Left ventricle myocardium inferior (tissue), 1 donor: ENCODE measurements around the gene MCM6. TPM values are rescaled to one million over a fixed set of nuclear protein-coding genes. Genes with fewer than 3 reads are reported as not detected.

Source experiments
- DNase-seq: peaks from one replicate; pipeline ENCODE4 v3.0.0-alpha.2; 2020
- H3K27ac ChIP-seq: fragments of 200-600 bp; replicated peaks from 2 replicates; pipeline ENCODE4 v1.8.0; 2021
- H3K27me3 ChIP-seq: fragments of 200-600 bp; 2 replicates; pipeline ENCODE4 v1.8.0; 2021; ENCODE audit warnings: low read depth
- H3K36me3 ChIP-seq: fragments of 200-600 bp; 2 replicates; pipeline ENCODE4 v1.8.0; 2021
- H3K4me1 ChIP-seq: fragments of 200-600 bp; 2 replicates; pipeline ENCODE4 v1.8.0; 2021
- H3K4me3 ChIP-seq: fragments of 200-600 bp; 2 replicates; pipeline ENCODE4 v1.8.0; 2021; ENCODE audit warnings: mild to moderate bottlenecking, moderate library complexity
- H3K9me3 ChIP-seq: fragments of 200-600 bp; replicated peaks from 2 replicates; pipeline ENCODE4 v1.8.0; 2021
- intact Hi-C: fragments of 100-400 bp; cut with micrococcal nuclease; formaldehyde crosslinking; loops from one replicate; pipeline ENCODE4 v1.11.0; 2022
- total RNA-seq: library from RNA; stranded (reverse); fragmentation: NEBNext Ultra II Directional; extraction: Animal tissue kit (Norgen Biotek cat#: 25700); gene quantifications from one replicate; pipeline ENCODE4 v1.2.1, GENCODE V29; 2021
- TF ChIP-seq, protein P1 (sequence below): fragments of 200-600 bp; IDR thresholded peaks from 2 replicates; pipeline ENCODE4 v1.8.0; 2021; ENCODE audit warnings: antibody characterized with exemption, mild to moderate bottlenecking, borderline replicate concordance
- donor health status: DM: no; HTN: yes; CAD: no; lungs with severe emphysema.

The MCM6 gene
- total RNA-seq, 1 donor from 2014 or later = 2.9 TPM

DNA sequence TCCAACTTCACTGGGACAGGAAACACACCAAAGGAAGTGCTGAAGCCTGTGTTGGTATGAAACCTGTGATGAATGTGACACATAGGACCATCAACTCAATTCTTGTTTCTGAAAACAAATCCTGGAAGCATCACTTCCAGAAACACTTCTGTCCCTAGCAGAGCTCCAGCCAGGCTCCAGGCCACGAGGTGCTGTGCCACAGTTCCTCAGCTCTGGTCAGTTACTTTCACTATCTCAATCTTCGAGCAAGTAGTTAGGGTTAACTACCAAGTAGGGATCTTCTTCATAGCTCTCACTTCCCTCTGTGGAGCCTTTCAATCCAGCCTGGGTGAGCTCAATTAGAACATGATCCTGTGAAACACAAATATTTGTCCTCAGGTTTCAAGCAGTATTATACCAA is 35.6 kb downstream of the MCM6 start:
- intact Hi-C loops = no loop called here
- Histone ChIP-seq H3K9me3 (no peaks in the 10 kb centered on the region), H3K36me3 (peaks cover 18% of the 10 kb centered on the region), H3K4me3 (no peak overlapping the region), H3K27me3 (no peaks in the 10 kb centered on the region), H3K27ac (peak overlapping the region; percentile 50), H3K4me1 (peaks cover 25% of the 10 kb centered on the region)
- TF ChIP-seq, protein P1, sequence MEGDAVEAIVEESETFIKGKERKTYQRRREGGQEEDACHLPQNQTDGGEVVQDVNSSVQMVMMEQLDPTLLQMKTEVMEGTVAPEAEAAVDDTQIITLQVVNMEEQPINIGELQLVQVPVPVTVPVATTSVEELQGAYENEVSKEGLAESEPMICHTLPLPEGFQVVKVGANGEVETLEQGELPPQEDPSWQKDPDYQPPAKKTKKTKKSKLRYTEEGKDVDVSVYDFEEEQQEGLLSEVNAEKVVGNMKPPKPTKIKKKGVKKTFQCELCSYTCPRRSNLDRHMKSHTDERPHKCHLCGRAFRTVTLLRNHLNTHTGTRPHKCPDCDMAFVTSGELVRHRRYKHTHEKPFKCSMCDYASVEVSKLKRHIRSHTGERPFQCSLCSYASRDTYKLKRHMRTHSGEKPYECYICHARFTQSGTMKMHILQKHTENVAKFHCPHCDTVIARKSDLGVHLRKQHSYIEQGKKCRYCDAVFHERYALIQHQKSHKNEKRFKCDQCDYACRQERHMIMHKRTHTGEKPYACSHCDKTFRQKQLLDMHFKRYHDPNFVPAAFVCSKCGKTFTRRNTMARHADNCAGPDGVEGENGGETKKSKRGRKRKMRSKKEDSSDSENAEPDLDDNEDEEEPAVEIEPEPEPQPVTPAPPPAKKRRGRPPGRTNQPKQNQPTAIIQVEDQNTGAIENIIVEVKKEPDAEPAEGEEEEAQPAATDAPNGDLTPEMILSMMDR = no peak
- no peak for DNase-seq

DNA sequence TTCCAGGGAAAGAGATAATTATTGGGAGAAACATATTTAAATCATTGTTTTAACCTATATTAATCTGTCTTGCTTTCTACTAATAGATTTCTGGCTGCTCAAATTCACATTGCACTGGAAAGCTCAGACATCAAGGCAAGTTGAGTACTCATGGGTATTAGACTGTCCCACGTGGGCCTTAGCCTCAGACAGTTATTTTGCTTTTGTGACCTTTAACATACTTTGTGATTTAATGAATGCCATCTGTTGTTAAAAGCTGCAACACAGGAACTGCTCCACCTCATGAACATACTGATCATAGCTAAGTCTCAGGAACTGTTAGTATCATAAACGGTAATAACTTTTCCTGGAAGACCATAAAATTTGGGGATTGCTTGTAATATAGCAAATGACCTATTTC is 36.5 kb downstream of the MCM6 start:
- TF ChIP-seq, protein P1 = no peak
- H3K27ac ChIP-seq = peak overlapping the region; percentile 50
- peaks cover 25% of the 10 kb centered on the region for H3K4me1 ChIP-seq
- intact Hi-C loops = no loop called here
- peaks cover 10% of the 10 kb centered on the region for H3K36me3 ChIP-seq
- H3K9me3 ChIP-seq = no peaks in the 10 kb centered on the region
- DNase-seq = no peak
- H3K4me3 ChIP-seq = no peak overlapping the region
- no peaks in the 10 kb centered on the region for H3K27me3 ChIP-seq

DNA sequence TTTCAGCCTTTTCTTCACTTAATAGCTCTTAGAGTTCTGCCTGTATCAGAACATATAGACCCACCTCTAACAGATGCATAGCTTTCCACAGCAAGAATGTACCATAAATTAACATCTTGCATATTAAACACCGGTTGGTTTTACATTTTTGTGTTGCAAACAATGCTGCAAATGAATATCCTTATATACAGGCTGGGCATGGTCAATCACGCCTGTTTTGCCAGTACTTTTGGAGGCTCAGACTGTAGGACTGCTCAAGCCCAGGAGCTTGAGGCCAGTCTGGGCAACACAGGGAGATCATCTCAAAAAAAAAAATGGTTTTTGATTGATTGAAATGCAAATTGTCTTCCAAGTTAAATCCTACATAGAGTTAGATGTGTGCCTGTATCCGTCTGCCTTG is 37.7 kb downstream of the MCM6 start:
- TF ChIP-seq, protein P1 = no peak
- intact Hi-C loops = no loop called here
- no peaks in the 10 kb centered on the region for H3K9me3 ChIP-seq
- peaks cover 4% of the 10 kb centered on the region for H3K36me3 ChIP-seq
- H3K4me1 ChIP-seq = peaks cover 25% of the 10 kb centered on the region
- no peaks in the 10 kb centered on the region for H3K27me3 ChIP-seq
- no peak for DNase-seq
- H3K27ac ChIP-seq = no peak overlapping the region
- no peak overlapping the region for H3K4me3 ChIP-seq

DNA sequence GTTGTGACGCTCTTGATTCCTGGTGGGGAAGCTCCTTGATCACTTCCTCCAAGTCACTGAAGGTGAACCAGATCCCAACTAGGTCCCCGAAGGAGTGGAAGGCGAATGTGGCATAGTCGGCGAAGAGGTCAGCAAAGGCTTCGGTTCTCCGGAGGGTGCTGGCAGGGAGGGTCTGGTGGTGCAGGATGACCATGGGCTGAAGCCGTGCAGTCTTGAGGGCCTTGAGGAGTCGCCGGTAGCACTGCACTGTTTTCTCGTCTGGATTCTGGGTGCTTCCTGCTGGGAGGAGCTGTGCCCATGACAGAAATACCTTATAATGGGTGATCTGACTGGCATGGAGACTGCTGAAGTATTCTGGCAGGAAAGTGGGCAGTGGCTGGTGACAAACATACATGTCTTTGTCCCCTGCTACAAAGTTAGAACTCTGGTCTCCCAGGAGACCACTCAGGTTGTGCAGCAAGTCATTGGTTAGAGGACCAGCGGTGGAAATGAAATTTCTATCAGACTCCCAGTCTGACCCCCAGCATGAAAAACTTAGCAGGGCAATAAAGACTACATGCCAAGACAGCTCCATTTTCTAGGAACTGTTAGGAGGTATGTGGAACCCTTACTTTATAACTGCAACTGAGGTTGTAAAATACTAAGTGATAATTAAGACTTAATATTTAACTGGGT is 39.5 kb downstream of the MCM6 start, which contains the start of gene LCT:
LCT (minus strand) TSS at position 589 of the 675 bp plus-strand sequence; CDS start at position 574, 15 bp downstream.
- H3K4me1 ChIP-seq = peaks cover 25% of the 10 kb centered on the region
- no peaks in the 10 kb centered on the region for H3K36me3 ChIP-seq
- TF ChIP-seq, protein P1 = no peak
- H3K9me3 ChIP-seq = no peaks in the 10 kb centered on the region
- DNase-seq = no peak
- no peak within 1 kb of the TSS for H3K27ac ChIP-seq
- H3K4me3 ChIP-seq = no peak within 1 kb of the TSS
- H3K27me3 ChIP-seq = no peaks in the 10 kb centered on the region
- intact Hi-C loops = no loop called here

DNA sequence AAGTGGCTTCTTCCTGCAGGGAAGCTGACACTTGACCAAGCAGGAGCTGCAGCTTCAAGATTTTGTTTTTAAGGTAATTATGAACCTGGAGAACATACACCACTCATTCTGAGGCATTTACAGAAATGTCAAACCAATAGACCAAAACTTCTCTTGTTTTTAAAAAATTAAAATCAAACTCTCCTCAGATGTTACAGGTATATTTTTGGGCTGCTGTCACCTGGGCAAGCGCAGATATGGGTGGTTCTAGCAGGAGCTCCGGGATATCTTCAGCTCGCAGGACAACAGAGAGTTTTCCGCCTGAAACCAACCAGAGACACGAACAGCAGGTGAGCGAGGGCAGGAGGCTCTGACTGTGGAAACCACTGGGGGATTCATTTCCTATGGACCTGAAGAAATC is 43.4 kb downstream of the MCM6 start:
- no peaks in the 10 kb centered on the region for H3K9me3 ChIP-seq
- DNase-seq = no peak
- H3K4me3 ChIP-seq = no peak overlapping the region
- intact Hi-C loops = no loop called here
- H3K4me1 ChIP-seq = no peaks in the 10 kb centered on the region
- no peaks in the 10 kb centered on the region for H3K27me3 ChIP-seq
- no peaks in the 10 kb centered on the region for H3K36me3 ChIP-seq
- TF ChIP-seq, protein P1 = no peak
- no peak overlapping the region for H3K27ac ChIP-seq
